ENCODE measurements around the gene TOR3A.
"Not testable (repeated sequence)": the region's sequence is repeated elsewhere in the genome, so short reads cannot be mapped to it uniquely, and the experiment has no call there.

TOR3A gene, protein sequence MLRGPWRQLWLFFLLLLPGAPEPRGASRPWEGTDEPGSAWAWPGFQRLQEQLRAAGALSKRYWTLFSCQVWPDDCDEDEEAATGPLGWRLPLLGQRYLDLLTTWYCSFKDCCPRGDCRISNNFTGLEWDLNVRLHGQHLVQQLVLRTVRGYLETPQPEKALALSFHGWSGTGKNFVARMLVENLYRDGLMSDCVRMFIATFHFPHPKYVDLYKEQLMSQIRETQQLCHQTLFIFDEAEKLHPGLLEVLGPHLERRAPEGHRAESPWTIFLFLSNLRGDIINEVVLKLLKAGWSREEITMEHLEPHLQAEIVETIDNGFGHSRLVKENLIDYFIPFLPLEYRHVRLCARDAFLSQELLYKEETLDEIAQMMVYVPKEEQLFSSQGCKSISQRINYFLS

DNA sequence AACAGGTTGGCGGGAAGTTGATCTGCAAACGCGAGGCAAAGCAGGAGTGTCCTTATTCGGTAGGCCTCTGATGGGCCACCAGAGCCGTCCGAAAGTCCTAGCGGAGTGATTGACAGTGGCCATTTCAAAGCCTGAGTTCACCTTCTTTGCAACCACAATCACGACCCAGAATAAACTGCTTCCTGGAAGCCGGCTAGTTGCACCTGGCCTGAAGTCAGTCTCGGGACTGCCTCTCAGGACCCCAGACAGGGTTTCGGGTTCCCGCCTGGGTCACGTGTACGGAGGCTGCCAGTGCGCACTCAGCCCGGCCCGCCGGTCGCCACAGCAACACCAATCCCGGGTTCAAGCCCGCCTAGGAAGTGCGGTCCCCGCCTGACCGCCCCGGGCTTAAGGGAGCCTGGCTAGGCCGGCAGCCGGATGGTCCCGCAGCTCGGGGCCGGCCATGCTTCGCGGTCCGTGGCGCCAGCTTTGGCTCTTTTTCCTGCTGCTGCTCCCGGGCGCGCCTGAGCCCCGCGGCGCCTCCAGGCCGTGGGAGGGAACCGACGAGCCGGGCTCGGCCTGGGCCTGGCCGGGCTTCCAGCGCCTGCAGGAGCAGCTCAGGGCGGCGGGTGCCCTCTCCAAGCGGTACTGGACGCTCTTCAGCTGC is at the start of gene TOR3A:
Gene TOR3A (plus strand): TSS at position 384 of the 646 bp plus-strand sequence. CDS start 59 bp downstream, at position 443.
- in situ Hi-C loops (cut with MboI; ENCODE audit: low sequenced_read_pairs), result no loop called here

DNA sequence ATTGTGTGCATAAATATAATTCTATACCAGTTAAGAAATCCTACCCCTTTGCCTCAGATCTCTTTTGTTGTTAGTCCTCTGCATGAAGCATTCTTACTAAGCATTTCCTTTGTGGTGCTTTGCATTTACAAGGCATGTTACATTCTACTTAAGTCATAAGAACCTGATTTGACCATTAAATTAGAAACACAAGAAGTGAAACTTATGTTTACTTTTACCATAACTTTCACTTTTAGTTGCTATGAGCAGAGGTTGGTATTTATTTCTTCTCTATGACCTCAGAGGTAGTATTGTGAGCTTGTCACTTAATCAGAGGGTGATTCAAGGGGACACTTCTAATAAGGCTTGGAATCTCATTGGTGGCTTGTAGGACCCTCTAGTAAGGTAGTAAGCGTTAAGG is 47.1 kb upstream of the TOR3A start:
- in situ Hi-C loops (cut with MboI; ENCODE audit: low sequenced_read_pairs), result no loop called here

DNA sequence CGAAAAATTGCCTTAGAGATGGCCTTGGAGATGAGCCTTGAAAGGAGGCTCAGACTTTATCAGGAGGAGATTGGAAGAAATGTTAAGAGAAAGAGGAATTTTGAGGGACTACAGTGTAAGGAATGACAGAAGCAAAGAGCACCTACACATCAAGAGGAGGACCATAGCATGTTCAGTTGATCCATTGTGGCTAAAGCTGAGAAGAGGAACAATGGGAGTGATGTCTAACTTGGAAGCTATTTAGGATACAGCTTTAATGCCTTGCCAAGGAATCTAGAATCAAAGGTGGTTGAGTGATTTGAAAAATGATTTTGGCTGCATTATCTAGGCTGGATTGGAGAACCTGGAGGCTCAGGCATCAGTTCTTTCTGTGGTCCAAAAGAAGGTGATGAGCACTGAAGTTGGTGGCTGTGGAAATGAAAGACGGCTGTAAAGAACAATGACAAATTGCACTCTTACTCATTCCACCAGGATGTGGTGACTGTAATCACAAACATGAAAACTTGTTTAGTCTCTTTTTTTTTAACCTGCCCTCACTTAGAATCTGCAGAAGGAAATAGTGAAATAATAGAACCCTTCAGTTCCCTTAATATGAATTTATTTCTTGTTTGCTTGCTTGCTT is 44.9 kb upstream of the TOR3A start:
- in situ Hi-C loops (cut with MboI; ENCODE audit: low sequenced_read_pairs), result no loop called here

DNA sequence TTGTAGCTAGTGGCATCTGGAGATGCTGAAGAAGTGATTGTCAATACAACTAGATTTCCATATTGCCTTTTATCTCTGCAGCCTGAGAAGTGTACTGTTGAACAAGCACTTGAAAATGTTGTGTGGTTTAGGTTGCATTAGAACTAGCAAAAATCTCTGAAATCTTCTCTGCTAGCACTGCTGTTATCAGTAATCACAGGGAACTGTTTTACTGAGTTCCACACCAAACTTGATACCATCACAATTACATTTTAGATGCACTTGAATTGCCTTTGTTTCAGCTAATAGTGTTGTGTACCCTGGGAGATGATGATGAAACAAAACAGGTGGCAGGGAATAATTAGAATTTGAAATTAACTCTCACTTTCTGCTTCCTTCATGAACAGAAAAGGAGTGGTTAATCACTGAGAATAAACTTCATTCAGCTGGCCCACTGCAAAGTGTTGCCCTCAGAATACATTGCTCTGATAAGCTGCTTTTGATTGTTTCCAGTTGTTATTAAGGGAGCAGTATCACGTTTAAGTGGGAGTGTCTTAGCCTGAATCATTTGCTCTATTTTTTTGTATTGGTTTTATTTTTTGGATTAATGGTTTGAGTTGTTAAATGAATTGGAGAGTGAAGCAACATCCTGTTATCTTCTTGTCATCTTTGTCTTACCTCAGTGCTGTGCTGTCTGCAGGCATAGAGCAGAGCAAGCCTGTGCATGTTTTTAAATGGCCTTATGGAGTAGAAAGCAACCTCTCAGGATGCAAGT is 43.2 kb upstream of the TOR3A start:
- in situ Hi-C loops (cut with MboI; ENCODE audit: low sequenced_read_pairs), result no loop called here

DNA sequence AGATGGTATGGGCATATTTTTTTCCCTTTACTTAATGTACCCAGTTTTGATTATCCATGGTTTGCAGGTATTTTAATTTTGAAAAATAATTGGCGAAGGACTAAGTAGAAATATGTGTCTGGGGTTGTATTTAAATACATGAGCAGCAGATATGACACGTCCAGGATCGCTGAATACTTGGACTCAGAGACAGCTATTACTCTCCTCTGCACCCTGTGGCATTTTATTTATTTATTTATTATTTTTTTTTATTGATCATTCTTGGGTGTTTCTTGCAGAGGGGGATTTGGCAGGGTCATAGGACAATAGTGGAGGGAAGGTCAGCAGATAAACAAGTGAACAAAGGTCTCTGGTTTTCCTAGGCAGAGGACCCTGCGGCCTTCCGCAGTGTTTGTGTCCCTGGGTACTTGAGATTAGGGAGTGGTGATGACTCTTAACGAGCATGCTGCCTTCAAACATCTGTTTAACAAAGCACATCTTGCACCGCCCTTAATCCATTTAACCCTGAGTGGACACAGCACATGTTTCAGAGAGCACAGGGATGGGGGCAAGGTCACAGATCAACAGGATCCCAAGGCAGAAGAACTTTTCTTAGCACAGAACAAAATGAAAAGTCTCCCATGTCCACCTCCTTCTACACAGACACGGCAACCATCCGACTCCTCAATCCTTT is 42.2 kb upstream of the TOR3A start:
- in situ Hi-C loops (cut with MboI; ENCODE audit: low sequenced_read_pairs), result not testable (repeated sequence)

DNA sequence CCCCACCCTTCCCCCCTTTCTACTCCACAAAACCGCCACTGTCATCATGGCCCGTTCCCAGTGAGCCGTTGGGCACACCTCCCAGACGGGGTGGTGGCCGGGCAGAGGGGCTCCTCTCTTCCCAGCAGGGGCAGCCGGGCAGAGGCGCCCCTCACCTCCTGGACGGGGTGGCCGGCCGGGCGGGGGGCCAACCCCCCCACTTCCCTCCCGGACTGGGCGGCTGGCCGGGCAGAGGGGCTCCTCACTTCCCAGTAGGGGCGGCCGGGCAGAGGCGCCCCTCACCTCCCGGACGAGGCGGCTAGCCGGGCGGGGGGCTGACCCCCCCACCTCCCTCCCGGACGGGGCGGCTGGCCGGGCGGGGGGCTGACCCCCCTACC is 41.7 kb upstream of the TOR3A start:
- in situ Hi-C loops (cut with MboI; ENCODE audit: low sequenced_read_pairs), result not testable (repeated sequence)

DNA sequence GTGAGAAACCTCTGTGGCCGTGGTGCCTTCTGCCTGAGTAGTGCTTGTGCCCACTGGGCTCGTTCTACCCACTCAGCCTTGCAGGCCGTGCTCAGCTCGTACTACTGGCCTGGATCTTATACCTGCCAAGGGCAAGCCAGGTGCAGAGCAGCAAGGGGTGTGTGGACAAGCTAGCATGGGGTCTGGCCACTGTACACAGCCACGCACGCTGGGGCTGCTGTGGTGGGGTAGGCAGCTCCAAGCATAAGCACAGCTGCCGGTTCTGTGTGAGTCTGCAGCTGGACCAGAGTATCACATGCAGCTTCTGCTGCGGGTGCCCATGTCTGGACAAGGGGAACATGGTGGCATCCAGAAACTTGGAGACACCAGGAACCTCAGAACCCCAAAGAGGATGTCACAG is 39.8 kb upstream of the TOR3A start:
- in situ Hi-C loops (cut with MboI; ENCODE audit: low sequenced_read_pairs), result no loop called here

DNA sequence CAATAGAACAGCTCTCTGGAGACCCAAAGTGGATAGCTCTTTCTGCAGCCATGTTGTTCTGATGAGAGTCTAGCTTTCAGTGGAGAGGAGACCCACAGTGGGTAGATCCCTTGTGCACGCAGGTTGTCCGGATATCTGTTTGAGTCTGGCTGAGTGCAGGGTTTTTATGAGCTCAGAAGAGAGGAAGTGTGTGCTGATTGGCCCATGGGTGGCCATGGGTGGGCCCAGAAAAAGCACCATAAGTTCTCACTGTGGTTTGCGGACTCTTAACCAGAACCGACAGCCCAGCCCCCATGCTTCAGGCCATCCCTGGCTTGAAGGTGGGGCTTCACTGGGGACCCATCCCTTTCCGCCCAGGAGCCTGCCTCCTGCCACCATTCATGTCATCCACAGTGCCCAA is 39.2 kb upstream of the TOR3A start:
- in situ Hi-C loops (cut with MboI; ENCODE audit: low sequenced_read_pairs), result no loop called here

DNA sequence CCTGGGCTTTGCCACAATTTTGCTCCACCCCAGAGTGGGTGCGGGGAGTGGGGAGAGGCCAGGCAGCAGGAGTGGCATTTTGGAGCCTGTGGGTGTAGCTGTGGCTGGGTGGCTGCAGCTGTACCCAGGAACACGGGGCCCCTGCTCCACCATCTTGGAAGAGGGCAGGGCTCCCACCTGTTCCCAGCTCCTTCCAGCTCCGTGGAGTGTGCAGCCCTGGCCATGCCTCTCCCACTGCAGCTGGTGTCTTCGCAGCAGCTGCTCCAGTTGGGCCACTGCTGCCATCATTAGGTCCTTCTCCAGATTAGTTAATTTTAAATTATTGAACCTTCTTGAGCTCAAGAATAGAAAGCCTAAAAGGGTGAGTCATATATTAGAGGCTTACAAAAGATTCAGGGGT is 38.6 kb upstream of the TOR3A start:
- in situ Hi-C loops (cut with MboI; ENCODE audit: low sequenced_read_pairs), result no loop called here

DNA sequence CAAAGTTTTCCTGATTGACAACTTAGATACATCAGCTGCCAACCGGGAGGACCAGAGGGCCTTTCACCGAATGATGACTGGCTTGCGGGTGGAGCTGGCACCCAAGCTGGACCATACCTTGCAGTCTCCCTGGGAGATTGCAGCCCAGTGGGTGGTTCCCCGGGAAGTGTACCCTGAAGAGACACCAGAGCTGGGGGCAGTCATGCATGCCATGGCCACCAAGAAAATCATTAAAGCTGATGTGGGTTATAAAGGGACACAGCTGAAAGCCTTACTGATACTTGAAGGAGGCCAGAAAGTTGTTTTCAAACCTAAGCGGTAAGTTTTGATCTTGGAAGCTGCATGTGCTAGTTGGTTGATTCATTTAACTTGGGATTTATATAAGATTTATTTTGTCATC is 38.0 kb upstream of the TOR3A start:
- in situ Hi-C loops (cut with MboI; ENCODE audit: low sequenced_read_pairs), result no loop called here

DNA sequence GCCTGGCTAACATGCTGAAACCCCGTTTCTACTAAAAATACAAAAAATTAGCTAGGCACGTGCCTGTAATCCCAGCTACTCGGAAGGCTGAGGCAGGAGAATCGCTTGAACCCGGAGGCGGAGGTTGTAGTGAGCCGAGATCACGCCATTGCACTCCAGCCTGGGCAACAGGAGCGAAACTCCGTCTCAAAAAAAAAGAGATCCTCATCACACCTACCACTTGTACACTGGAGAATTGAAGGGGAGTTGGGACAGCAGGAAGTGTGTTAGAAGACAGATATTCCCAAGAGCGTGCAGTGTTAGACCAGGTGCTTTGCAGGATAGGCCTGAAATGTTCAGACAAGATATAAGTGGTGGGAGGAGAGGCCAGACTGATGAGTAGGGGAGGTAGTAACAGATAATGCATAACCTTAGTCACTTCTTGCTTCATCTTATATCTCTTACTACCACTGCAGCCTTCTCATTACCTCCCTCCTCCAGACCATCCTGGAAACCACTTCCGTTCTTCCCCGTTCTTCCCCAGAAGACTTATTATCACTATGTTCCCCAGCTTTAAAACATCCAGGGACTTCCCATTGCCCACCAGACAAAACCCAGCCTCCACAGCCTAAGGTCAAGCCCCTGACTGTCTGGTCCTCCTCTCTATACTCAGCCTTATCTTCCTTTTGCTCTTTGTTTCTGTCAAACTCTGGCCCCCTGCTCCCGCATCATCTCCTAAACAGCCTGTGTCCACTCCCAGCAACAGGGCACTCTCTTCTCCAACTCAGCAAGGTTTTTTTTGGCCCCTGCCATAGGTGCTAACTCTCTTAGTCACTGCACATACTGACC is 34.8 kb upstream of the TOR3A start:
- in situ Hi-C loops (cut with MboI; ENCODE audit: low sequenced_read_pairs), result no loop called here

DNA sequence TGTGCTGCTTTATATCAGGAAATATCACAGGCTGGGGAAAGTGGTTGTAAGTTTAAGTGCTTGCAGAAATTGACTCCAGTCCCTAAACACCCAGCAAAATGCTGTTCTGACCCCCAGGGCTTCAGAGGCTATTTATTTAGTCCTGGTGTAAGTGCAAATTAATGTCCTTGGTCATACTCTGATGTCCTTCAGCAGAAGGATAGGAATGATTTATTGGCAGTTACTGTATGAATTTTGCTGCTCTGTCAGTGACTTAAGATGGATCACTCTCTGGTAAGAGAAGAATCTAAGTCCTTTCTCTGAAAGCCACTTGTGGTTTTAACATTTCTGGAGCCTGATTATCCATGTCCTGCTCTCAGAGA is 34.3 kb upstream of the TOR3A start:
- in situ Hi-C loops (cut with MboI; ENCODE audit: low sequenced_read_pairs), result no loop called here

DNA sequence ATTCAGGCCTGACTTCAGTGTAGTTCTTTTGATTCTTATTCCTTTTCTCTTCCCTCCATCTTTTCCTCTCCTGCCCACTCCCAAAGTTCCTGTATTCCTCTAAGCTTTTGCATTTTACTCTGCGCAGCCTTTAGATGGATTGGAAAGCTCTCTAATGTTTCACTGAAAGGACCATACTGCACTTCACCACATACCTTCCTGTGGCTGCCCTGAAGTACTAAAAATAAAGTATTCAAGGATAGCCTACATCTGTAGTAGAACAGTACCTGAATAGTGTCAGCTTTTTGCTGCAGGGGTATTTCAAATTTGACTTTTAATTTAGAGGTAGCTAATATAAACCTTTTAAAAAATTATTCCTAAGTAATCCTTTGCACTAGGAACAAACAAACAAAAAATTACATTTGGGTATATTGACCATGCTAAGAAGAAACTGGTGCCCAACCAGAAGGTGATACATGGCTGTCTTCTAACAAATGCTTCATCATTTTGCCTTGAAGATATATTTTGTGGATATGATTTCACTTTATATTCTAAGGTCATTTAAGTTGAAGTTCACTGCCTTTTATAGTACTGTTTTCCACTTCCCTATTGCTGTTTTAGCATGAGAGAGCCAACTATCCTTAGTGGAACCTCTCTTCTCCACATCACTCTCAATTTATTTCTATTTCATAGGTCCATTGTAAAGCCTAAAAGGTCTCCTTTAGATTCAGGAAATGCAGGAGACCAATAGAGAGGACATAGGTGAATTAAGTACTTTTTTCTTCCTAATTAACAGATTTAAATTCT is 33.3 kb upstream of the TOR3A start:
- in situ Hi-C loops (cut with MboI; ENCODE audit: low sequenced_read_pairs), result no loop called here

DNA sequence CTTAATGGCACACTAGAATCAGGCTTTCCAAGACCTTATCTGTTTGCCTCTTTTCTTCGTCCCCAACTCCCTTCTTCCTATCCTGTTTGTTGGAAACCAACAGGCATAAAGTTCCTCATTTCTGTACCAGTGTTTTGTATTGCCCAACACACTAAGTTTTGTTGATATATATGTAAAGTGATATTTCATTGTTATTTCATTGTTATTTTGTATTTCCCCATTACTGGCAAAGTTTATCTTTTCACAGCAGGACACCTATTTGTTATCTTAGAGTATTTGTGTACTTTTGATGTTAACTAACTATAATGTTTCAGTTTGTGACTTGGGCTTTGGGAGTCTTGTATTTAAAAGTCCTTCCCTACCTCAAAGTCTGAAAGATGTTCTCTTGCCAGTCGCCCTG is 29.1 kb upstream of the TOR3A start:
- in situ Hi-C loops (cut with MboI; ENCODE audit: low sequenced_read_pairs), result no loop called here

DNA sequence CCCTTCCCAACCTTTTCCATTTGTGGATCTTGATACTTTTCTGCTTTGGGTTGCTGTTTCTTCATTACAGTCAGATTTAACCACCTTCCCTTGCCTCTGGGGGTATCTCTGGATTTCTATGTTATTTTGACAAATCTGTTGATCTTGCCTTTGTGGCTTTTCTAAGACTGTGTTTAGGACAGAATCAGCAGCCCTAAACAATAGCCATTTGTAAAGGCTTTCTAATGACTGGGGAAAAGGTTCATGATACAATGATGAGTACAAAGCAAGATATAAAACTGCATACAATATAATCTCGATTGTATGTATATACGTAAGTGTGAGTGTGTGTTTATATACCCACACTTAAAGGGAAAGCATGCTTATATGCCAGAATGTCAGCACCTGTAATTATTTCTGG is 28.4 kb upstream of the TOR3A start:
- in situ Hi-C loops (cut with MboI; ENCODE audit: low sequenced_read_pairs), result no loop called here

DNA sequence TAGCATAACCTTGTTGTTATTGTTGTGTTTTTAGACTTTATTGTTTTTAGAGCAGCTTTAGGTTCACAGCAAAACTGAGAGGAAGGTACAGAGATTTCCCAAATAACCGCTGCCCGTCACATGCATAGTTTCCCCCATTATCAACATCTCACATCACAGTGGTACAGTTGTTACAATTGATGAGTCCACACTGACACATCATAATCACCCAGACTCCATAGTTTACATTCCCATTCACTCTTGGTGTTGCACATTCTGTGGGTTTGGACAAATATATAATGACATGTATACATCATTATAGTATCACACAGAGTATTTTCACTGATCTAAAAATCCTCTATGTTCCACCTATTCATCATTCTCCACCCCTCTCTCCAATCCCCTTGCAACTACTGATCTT is 25.9 kb upstream of the TOR3A start:
- in situ Hi-C loops (cut with MboI; ENCODE audit: low sequenced_read_pairs), result no loop called here

DNA sequence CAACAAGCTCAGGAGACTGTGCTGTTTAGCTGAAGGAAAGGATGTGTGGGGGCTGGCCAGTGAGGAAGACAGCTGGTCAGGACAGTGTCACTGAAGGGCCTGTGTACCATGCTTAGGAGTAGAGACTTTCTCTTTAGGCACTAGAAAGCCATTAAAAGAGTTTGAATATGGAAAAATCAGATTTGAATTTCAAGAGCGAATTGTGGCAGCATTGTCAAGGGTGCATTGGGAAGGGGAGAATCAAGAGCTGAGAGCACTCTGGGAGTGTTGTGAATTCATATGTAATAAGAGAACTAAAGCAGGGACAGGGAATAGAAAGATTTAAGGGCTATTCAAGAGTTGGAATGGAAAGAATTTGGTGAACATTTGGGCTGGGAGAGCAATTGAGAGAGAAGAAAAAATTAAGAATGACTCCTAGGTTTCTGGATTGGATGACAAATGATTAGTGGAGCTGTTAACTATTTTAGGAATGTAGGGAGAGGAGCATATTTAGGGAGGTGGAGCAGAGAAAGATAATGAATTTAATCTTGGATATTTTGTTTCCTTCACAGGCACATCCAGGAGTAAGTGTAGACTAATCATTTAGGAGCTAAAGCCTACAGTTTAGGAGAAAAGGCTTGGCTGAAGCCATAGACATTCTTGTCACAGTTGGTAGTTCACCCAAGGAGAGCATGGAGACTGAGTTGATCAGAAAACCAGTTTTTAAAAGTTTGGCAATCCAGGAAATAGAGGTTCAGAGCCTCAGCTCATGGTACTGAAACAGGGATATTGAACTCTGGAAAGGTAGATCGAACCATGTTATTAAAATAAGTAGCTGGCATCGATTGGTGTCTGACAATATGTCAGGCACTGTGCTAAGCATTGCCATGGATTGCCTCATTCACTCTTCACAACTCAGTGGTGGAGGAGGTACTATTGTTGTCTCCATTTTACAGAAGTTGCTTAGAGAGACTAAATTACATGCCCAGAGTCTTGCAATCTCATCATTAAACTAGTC is 23.1 kb upstream of the TOR3A start:
- in situ Hi-C loops (cut with MboI; ENCODE audit: low sequenced_read_pairs), result no loop called here

Data from hTERT RPE-1 (cell line).